DOHH2 (cell line): ENCODE data around the gene CDAN1.

ENCODE experiments used
- CTCF ChIP-seq: fragments of 200-600 bp; sonication (generic); IDR thresholded peaks from one replicate; pipeline ENCODE4 v1.5.1; 2014; ENCODE audit warnings: antibody characterized with exemption, mild to moderate bottlenecking, low read depth, low read length; ENCODE audit not compliant: poor library complexity, severe bottlenecking
- EZH2phosphoT487 ChIP-seq: fragments of 200-600 bp; sonication (generic); IDR thresholded peaks from 2 replicates; pipeline ENCODE4 v1.6.1; 2017; ENCODE audit warnings: borderline replicate concordance, mild to moderate bottlenecking, antibody characterized with exemption, low read length, moderate library complexity, mixed read lengths

- no peak for TF ChIP-seq CTCF
- TF ChIP-seq EZH2phosphoT487 = no peak
Measured at GRCh38 chr15:42679285-42680141, 57.4 kb downstream of the CDAN1 start.
